ENCODE results near the gene RPS15. TPM values are rescaled to one million over a fixed set of nuclear protein-coding genes. Genes with fewer than 3 reads are reported as not detected.

RPS15 gene
- total and polyA plus RNA-seq, 9 of the 15 experiments (the other 6 are each of a cell fraction or from before 2014, with no cell fraction given), result 605 to 2,791 (median 957) TPM

DNA sequence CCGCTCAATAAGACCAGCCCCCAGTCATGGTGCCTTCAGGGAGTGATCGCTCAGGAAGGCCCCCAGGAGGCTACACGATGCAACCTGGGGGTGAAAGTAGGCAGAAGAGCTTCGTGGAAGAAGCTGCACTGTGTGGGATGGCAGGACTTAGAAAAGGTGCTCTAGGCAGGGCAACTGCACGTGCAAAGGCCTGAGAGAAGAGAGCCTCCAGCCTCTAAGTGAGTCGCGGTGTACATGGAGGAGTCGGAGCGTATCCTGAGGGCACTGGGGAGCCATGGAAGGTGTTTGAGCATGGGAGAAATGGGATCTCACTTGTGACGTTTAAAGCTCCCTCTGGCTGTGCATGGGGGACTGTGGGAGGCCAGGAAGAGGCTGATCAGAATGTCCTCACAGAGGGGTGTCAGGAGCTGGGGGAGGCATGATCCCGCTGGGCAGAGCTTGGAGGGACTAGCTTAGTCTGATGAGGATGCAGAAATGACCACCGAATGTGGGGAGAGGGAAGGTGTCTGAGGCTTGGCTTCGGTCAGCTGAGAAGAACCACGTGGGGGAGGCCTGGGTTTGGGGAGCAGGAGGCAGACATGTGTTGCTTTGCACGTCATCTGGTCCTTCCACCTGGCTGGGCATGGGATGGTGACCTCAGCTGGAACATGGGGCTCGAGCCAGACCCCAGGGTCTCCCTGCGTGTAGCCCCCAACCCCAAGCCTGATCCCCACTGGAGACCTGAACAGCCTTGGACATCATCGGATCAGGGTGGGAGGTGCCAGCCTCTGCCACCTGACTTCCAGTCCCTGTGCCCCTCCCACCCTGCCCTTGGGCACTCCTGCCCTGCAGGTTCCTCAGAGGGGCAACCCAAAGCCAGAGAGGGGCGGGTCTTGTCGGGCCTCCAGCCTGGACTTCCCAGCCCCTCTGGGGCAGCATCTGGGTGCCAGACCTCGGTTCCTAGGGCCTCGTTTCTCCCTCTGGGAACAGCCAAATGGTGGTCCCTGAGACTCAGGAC, 12.8 kb downstream of the RPS15 start:
- DNase-seq (ENCODE audit: extremely low read depth in 1 of 4, low spot score in 3 of 4), result no peak
- POLR2A ChIA-PET, result interaction anchor here (0.8 to 1.1 kb wide), 2 partner anchors 9 to 11 kb away, joined by 3 read pairs; no protein-coding TSS in a partner anchor
- intact Hi-C loops (cut with micrococcal nuclease) (no loop called here), in situ Hi-C loops (cut with MboI) (no loop called here)
- no peak for ATAC-seq
- H3K4me3 ChIP-seq, result no peak overlapping the region
- no peak overlapping the region for H2AFZ ChIP-seq (ENCODE audit: low read depth, low read length)
- H3K79me2 ChIP-seq (ENCODE audit: control insufficient read depth, insufficient read depth, low read length), result no peaks in the 10 kb centered on the region
- peaks cover 0 to 12% of the 10 kb centered on the region in 2 experiments; a peak in 1 of 5 replicates for H3K27me3 ChIP-seq (ENCODE audit: control insufficient read depth in 2 of 2, insufficient read depth in 2 of 2, low read length in 2 of 2)
- FAIRE-seq, result no peak
- H3K4me1 ChIP-seq (replicated peaks in 1 of 2; ENCODE audit: control insufficient read depth in 2 of 2, insufficient read depth in 2 of 2, low read length in 2 of 2), result peaks cover 2 to 74% of the 10 kb centered on the region in 2 experiments; a peak in 4 of 5 replicates
- H3K9me1 ChIP-seq (ENCODE audit: control insufficient read depth, insufficient read depth, low read length), result peaks cover 4% of the 10 kb centered on the region
- no peaks in the 10 kb centered on the region for H3K36me3 ChIP-seq (ENCODE audit: control insufficient read depth, insufficient read depth, low read length)
- peaks cover 20% of the 10 kb centered on the region; the same call in 1 of the 2 replicates for H4K20me1 ChIP-seq (replicated peaks; ENCODE audit: control insufficient read depth, insufficient read depth, low read length)
- CTCF ChIA-PET (ENCODE audit: low intra/inter-chr PET ratio), result no interaction called here
- H3K4me2 ChIP-seq (ENCODE audit: insufficient read depth, low read length), result no peak overlapping the region
- no TSS peak for BruUV-seq (replicated peaks)
- H3K27ac ChIP-seq (ENCODE audit: extremely low read depth, low read depth, low read length), result no peak overlapping the region
- WGBS (ENCODE audit: insufficient coverage, low coverage, missing lambda C conversion rate), result 20% methylated on average over 20 of the region's 22 CpGs
- H3K9me3 ChIP-seq (replicated peaks; ENCODE audit: control insufficient read depth, insufficient read depth, low read depth, low read length), result no peaks in the 10 kb centered on the region
- H3K9ac ChIP-seq (ENCODE audit: insufficient read depth in 1 of 2, low read depth in 2 of 2, low read length in 2 of 2), result no peak overlapping the region
- TF ChIP-seq CHD7 (IDR thresholded peaks at IDR 0.05; ENCODE audit: low read depth, low read length), result no peak
- TF ChIP-seq HDAC8 (tag; IDR thresholded peaks at IDR 0.05), result no peak
- no peak for TF ChIP-seq RAD51 (IDR thresholded peaks at IDR 0.05; ENCODE audit: borderline replicate concordance, low read depth)
- TF ChIP-seq, protein P1, sequence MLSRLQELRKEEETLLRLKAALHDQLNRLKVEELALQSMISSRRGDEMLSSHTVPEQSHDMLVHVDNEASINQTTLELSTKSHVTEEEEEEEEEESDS (CRISPR knock-in tag; IDR thresholded peaks at IDR 0.05), result no peak
- no peak for TF ChIP-seq CHD4 (IDR thresholded peaks at IDR 0.05; ENCODE audit: insufficient read depth, insufficient replicate concordance, low read depth, low read length, poor library complexity, severe bottlenecking)
- TF ChIP-seq ZFP36 (IDR thresholded peaks at IDR 0.05; ENCODE audit: low read depth, low read length, partially characterized antibody), result peak; percentile 84
- TF ChIP-seq ZKSCAN1 (IDR thresholded peaks at IDR 0.05; ENCODE audit: low read depth, low read length), result no peak
- no peak for TF ChIP-seq ZNF217 (CRISPR knock-in tag; IDR thresholded peaks at IDR 0.05)
- no peak for TF ChIP-seq ZNF76 (CRISPR knock-in tag; IDR thresholded peaks at IDR 0.05; ENCODE audit: borderline replicate concordance)

Data from K562 (cell line).